Tibial nerve (tissue), 4 donors: ENCODE measurements around the gene VGLL3. TPM values are rescaled to one million over a fixed set of nuclear protein-coding genes. Genes with fewer than 3 reads are reported as not detected.

Experiments used
- DNase-seq, 2 donors: peaks; one replicate each; pipeline ENCODE4 v3.0.0-alpha.2; 2019; ENCODE audit warnings: low spot score in 2 of 2
- H3K27ac ChIP-seq, 4 donors: fragments of 200-600 bp; sonication (generic) in 3 of 4; one replicate each; pipeline ENCODE4 v1.5.1; 2017 to 2019; ENCODE audit warnings: mild to moderate bottlenecking in 1 of 4
- H3K27me3 ChIP-seq, 2 donors: fragments of 200-600 bp; sonication (generic) in 1 of 2; one replicate each; pipeline versions ENCODE4 v1.5.1 to v1.6.0; 2017 to 2019
- H3K36me3 ChIP-seq, 3 donors: fragments of 200-600 bp; sonication (generic); one replicate each; pipeline ENCODE4 v1.5.1; 2018 to 2019
- H3K4me1 ChIP-seq, 4 donors: fragments of 200-600 bp; sonication (generic) in 3 of 4; one replicate each; pipeline ENCODE4 v1.5.1; 2017 to 2019
- H3K4me3 ChIP-seq, 4 donors: fragments of 200-600 bp; sonication (generic) in 3 of 4; one replicate each; pipeline ENCODE4 v1.5.1; 2017 to 2019; ENCODE audit warnings: mild to moderate bottlenecking in 1 of 4, moderate library complexity in 1 of 4
- H3K9me3 ChIP-seq, 4 donors: fragments of 200-600 bp; sonication (generic) in 3 of 4; one replicate each; pipeline ENCODE4 v1.5.1; 2017 to 2019
- EP300 ChIP-seq, 2 donors: sonication (generic); formaldehyde crosslinking; IDR thresholded peaks; one replicate each; pipeline ENCODE4 v1.6.1; 2017; ENCODE audit warnings: antibody characterized with exemption in 2 of 2, mild to moderate bottlenecking in 1 of 2
- POLR2A ChIP-seq, 2 donors: fragments of 450-650 bp; IDR thresholded peaks; one replicate each; pipeline ENCODE4 v1.6.1; 2017; ENCODE audit warnings: antibody characterized with exemption in 2 of 2, mild to moderate bottlenecking in 2 of 2, moderate library complexity in 2 of 2
- WGBS, 2 donors: methylation state at CpG; one replicate each; pipeline ENCODE4 v1.1.5; 2018; 5-methylcytosine and 5-hydroxymethylcytosine counted together
- total RNA-seq, 4 donors: library from RNA; depleted of rRNA; stranded (reverse); fragments of >200 nt; gene quantifications; one replicate each; pipeline ENCODE4 v1.1.0, GENCODE V29; 2016
- TF ChIP-seq, protein P1 (sequence below), 5 experiments: fragments of 200-600 bp in 3 of 5; fragments of 450-650 bp in 2 of 5; sonication (generic) in 3 of 5; IDR thresholded peaks; one replicate each; pipeline ENCODE4 v1.5.1; 2016 to 2019; ENCODE audit warnings: antibody characterized with exemption in 5 of 5, mild to moderate bottlenecking in 3 of 5, moderate library complexity in 2 of 5

The VGLL3 gene
- total RNA-seq, 4 donors from 2014 or later, result 54.3 to 81.5 (median 61.2) TPM

DNA sequence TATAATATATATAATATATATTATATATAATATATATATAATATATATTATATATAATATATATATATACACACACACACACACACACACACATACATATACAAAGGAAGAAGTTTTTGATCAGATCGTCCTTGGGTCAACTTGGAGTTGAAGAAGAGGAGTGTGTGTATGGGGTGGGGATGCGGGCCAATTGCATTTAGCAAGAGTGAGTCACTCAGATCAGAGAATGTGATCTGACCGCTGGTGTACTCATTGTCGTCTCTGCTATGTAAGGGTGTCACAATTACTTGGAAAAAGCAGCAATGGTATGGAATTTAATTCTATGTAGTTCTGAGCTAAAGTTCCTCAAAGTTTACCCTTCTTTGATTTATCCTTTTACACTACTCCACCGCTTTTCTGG, 4.6 kb upstream of the VGLL3 start:
- no peak overlapping the region for H3K4me3 ChIP-seq
- H3K27ac ChIP-seq, result no peak overlapping the region
- no peak for DNase-seq
- H3K4me1 ChIP-seq, result peaks cover 0 to 9% (median 0%) of the 10 kb centered on the region in 4 donors
- H3K9me3 ChIP-seq, result no peaks in the 10 kb centered on the region
- H3K27me3 ChIP-seq, result no peaks in the 10 kb centered on the region
- TF ChIP-seq EP300 (IDR thresholded peaks at IDR 0.05) (no peak), POLR2A (IDR thresholded peaks at IDR 0.05) (no peak)
- TF ChIP-seq, protein P1, sequence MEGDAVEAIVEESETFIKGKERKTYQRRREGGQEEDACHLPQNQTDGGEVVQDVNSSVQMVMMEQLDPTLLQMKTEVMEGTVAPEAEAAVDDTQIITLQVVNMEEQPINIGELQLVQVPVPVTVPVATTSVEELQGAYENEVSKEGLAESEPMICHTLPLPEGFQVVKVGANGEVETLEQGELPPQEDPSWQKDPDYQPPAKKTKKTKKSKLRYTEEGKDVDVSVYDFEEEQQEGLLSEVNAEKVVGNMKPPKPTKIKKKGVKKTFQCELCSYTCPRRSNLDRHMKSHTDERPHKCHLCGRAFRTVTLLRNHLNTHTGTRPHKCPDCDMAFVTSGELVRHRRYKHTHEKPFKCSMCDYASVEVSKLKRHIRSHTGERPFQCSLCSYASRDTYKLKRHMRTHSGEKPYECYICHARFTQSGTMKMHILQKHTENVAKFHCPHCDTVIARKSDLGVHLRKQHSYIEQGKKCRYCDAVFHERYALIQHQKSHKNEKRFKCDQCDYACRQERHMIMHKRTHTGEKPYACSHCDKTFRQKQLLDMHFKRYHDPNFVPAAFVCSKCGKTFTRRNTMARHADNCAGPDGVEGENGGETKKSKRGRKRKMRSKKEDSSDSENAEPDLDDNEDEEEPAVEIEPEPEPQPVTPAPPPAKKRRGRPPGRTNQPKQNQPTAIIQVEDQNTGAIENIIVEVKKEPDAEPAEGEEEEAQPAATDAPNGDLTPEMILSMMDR (IDR thresholded peaks at IDR 0.05), result no peak
- H3K36me3 ChIP-seq, result no peaks in the 10 kb centered on the region
- 71 to 78% methylated on average over 5 of the region's 5 CpGs for whole genome bisulfite sequencing, 2 donors

DNA sequence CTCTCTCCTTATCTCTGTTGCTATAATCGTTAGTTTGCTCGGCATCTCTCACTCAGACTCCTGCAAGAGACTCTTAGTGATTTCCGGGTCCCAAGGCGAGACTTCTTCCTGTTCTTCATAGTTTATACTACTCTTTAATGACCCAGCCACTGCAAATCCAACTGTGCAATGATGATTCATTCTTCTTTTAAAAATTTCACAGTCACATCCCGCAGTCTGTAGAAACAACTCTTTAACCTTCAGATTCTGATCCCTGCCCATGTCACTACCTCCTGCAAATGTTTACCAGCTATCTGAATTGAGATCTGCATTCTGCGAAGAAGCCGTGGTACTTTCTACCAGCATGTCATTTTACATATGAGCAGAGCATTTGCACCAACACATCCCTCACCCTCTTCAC, 2.8 kb upstream of the VGLL3 start:
- Histone ChIP-seq H3K4me1 (peaks cover 0 to 9% (median 0%) of the 10 kb centered on the region in 4 donors), H3K4me3 (no peak overlapping the region), H3K36me3 (no peaks in the 10 kb centered on the region), H3K27ac (peak overlapping the region in 3 of 4 donors; percentile 42 to 75 (median 69)), H3K27me3 (no peaks in the 10 kb centered on the region), H3K9me3 (no peaks in the 10 kb centered on the region)
- WGBS, 2 donors, result 53 to 60% methylated on average over 7 of the region's 7 CpGs
- TF ChIP-seq, protein P1 (IDR thresholded peaks at IDR 0.05), result no peak
- no peak for TF ChIP-seq POLR2A (IDR thresholded peaks at IDR 0.05)
- no peak for TF ChIP-seq EP300 (IDR thresholded peaks at IDR 0.05)
- no peak for DNase-seq

DNA sequence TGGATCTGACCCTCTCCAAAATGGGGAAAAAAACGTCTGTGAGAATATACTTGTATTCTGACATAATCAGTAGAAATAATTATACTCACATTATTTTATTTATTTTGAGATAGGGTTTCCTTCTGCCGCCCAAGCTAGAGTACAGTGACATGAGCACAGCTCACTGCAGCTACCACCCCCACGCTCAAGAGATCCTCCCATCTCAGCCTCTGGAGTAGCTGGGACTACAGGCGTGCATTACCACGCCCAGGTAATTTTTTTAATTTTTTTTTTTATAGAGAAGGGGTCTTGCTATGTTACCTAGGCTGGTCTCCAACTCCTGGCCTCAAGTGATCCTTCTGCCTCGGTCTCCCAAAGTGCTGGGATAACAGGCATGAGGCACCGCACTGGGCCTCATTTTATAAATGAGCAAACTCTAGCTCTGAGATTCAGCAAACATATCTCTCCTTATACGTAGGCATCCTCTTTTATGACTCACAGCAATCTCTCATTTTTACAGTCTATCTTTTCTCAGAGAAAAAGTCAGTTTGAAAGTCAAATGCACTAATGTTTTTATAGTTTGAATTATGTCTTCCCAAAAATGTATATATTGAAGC, 989 bp upstream of the VGLL3 start:
- no peak for DNase-seq
- peak overlapping the region; percentile 60 to 81 (median 70) for H3K4me3 ChIP-seq
- H3K27ac ChIP-seq, result peak overlapping the region; percentile 90 to 98 (median 95)
- WGBS, 2 donors, result 55 to 58% methylated on average over 8 of the region's 8 CpGs
- H3K36me3 ChIP-seq, result no peaks in the 10 kb centered on the region
- peaks cover 0 to 19% (median 0%) of the 10 kb centered on the region in 4 donors for H3K4me1 ChIP-seq
- H3K9me3 ChIP-seq, result no peaks in the 10 kb centered on the region
- no peaks in the 10 kb centered on the region for H3K27me3 ChIP-seq
- no peak for TF ChIP-seq POLR2A (IDR thresholded peaks at IDR 0.05)
- TF ChIP-seq, protein P1 (IDR thresholded peaks at IDR 0.05), result no peak
- no peak for TF ChIP-seq EP300 (IDR thresholded peaks at IDR 0.05)

DNA sequence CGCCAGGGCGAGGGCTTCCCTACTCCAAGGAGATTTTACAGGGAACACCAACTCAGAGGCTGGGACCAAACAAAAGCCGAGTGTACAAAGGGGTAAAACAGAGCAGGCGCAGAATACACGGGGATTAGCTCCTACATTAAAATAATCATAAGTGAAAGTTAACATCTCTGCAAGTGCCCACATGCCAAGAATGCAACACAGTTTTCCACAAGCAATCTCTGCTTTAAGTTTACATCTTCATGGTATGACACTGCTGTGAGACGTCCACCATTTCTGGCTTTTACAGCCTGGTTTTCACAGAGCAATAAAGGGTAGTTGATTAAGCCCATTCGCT, 500 bp upstream of the VGLL3 start:
- peak overlapping the region; percentile 90 to 98 (median 95) for H3K27ac ChIP-seq
- H3K27me3 ChIP-seq, result no peaks in the 10 kb centered on the region
- H3K9me3 ChIP-seq, result no peaks in the 10 kb centered on the region
- no peaks in the 10 kb centered on the region for H3K36me3 ChIP-seq
- 1 to 2% methylated on average over 7 of the region's 7 CpGs for WGBS, 2 donors
- TF ChIP-seq POLR2A (IDR thresholded peaks at IDR 0.05) (no peak), EP300 (IDR thresholded peaks at IDR 0.05) (no peak)
- TF ChIP-seq, protein P1 (IDR thresholded peaks at IDR 0.05), result no peak
- peak overlapping the region; percentile 60 to 81 (median 70) for H3K4me3 ChIP-seq
- H3K4me1 ChIP-seq, result peaks cover 0 to 23% (median 0%) of the 10 kb centered on the region in 4 donors
- no peak for DNase-seq

DNA sequence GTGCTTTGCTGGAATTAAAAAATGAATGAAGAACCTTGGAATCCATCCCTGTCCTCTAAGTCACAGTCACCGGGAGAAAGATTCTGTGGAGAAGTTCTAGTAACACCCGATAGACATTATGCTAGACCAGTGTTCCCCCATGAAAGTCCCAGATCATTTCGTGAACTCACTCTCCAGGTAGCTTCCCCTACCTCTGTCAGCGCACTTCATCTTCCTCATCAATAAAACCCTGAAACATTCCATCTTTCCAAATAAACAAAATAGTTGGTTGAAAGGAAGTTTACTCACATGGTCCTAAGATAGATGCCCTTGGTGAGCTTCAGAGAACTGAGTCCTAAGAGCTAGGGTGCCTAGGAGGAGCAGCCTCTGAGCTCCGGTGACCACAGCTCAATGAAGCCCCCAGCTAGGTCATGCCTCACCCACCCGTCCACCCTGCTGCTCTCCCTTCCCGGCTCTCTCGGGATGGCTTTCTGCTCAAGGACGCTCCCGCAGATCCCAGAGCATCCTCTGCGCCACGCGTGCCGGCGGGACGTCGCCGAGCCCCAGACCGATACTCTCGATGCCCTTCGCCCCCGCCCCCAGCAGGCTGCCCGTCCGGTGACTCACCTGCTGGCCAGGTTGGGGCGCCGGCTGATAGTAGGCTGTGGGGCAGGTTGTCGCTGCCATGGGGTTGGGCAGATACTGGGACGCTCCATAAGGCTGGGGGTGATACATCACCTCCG, 776 bp downstream of the VGLL3 start:
- Histone ChIP-seq H3K27me3 (no peaks in the 10 kb centered on the region), H3K27ac (peak overlapping the region; percentile 90 to 98 (median 95)), H3K36me3 (no peaks in the 10 kb centered on the region), H3K4me1 (peaks cover 0 to 34% (median 2%) of the 10 kb centered on the region in 4 donors), H3K4me3 (peak overlapping the region; percentile 60 to 81 (median 70)), H3K9me3 (no peaks in the 10 kb centered on the region)
- no peak for DNase-seq
- TF ChIP-seq POLR2A (IDR thresholded peaks at IDR 0.05) (no peak), EP300 (IDR thresholded peaks at IDR 0.05) (no peak)
- TF ChIP-seq, protein P1 (IDR thresholded peaks at IDR 0.05), result no peak
- 1 to 4% methylated on average over 25 of the region's 29 CpGs for WGBS, 2 donors
